ENCODE data around the gene SHOC2.

DNA sequence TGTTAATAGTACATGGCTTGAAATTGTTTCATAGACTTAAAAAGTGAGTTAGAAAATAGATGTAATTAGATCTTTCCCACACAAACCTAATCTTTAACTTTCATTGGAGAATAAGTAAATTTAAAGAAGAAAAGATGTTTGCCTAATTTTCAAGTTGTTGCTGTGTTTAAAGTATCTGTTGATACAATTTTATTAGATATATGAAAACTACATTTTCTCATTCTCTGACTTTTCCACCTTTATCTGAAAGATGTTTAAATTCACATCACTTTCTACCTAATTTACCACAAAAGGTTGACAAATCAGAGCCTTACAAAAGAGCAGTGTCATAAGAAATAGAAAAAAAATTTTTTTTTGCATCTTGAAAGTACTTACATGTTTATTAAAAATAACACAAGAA lies 45.8 kb downstream of the SHOC2 start:
- TF ChIP-seq POLR2A (IDR thresholded peaks at IDR 0.05), result no peak
- TF ChIP-seq, protein P1, sequence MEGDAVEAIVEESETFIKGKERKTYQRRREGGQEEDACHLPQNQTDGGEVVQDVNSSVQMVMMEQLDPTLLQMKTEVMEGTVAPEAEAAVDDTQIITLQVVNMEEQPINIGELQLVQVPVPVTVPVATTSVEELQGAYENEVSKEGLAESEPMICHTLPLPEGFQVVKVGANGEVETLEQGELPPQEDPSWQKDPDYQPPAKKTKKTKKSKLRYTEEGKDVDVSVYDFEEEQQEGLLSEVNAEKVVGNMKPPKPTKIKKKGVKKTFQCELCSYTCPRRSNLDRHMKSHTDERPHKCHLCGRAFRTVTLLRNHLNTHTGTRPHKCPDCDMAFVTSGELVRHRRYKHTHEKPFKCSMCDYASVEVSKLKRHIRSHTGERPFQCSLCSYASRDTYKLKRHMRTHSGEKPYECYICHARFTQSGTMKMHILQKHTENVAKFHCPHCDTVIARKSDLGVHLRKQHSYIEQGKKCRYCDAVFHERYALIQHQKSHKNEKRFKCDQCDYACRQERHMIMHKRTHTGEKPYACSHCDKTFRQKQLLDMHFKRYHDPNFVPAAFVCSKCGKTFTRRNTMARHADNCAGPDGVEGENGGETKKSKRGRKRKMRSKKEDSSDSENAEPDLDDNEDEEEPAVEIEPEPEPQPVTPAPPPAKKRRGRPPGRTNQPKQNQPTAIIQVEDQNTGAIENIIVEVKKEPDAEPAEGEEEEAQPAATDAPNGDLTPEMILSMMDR (IDR thresholded peaks at IDR 0.05), result no peak

Data from Peyer's patch (tissue), 4 donors.